Erythroblast (primary cell): Measurements from ENCODE around the gene TEAD4.

ENCODE experiments used
- GATA1 ChIP-seq: IDR thresholded peaks from 2 replicates; pipeline ENCODE4 v1.6.1; 2011; ENCODE audit warnings: low read depth, mild to moderate bottlenecking, control low read depth, low read length, moderate library complexity
- POLR2A ChIP-seq: IDR thresholded peaks from 2 replicates; pipeline ENCODE4 v1.6.1; 2011; ENCODE audit warnings: mild to moderate bottlenecking, low read length

DNA sequence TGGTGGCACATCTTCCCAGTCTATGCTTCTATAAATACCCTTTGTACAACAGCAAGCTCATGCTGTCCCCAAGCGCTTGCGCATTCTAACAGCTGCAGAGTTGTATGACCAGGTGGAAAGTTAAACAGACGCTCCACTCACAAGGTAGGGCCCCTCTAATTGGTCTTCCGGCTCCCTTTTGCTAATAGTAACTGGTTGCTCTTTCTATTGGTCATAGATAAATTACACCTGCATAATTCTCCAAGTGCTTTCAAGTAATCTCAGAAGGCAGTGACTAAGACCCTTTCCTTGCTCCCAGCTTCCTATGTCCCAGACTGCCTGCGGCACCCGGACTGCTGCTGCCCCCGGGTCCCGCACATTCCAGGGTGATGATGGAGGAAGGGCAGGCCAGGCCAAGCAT, 111.9 kb downstream of the TEAD4 start:
- TF ChIP-seq POLR2A (no peak), GATA1 (no peak)
